GM12878 (cell line): Measurements from ENCODE around the gene TAS1R2.

Experiments
- CREB1 ChIP-seq: IDR thresholded peaks from 2 replicates; pipeline ENCODE4 v1.6.1; 2012; ENCODE audit warnings: low read depth, mild to moderate bottlenecking, inconsistent platforms
- ELK1 ChIP-seq: IDR thresholded peaks from 2 replicates; pipeline ENCODE4 v1.6.1; 2012; ENCODE audit warnings: low read depth, low read length, improper control_type of control experiment
- EP300 ChIP-seq, 2 experiments: fragments of 150-350 bp in 1 of 2; IDR thresholded peaks; 2 replicates each; pipeline ENCODE4 v1.6.1; 2011 to 2012; ENCODE audit warnings: low read depth in 2 of 2, low read length in 2 of 2, borderline replicate concordance in 1 of 2, improper control_type of control experiment in 1 of 2, inconsistent platforms in 1 of 2; ENCODE audit not compliant: control insufficient read depth in 1 of 2
- EZH2 ChIP-seq: IDR thresholded peaks from 2 replicates; pipeline ENCODE4 v1.6.1; 2012; ENCODE audit warnings: low read depth, mild to moderate bottlenecking, control low read depth, inconsistent platforms, low read length, borderline replicate concordance; ENCODE audit not compliant: control insufficient read depth
- MTA2 ChIP-seq: fragments of 450-650 bp; IDR thresholded peaks from 2 replicates; pipeline ENCODE4 v1.6.1; 2016; ENCODE audit warnings: low read depth, mild to moderate bottlenecking, moderate library complexity
- NFYB ChIP-seq: IDR thresholded peaks from 2 replicates; pipeline ENCODE4 v1.6.1; 2011; ENCODE audit warnings: low read depth, mild to moderate bottlenecking, low read length, improper control_type of control experiment, moderate library complexity; ENCODE audit not compliant: insufficient read depth
- POLR2AphosphoS5 ChIP-seq: IDR thresholded peaks from 2 replicates; pipeline ENCODE4 v1.6.1; 2011; ENCODE audit warnings: mild to moderate bottlenecking, low read length, inconsistent platforms
- SIX5 ChIP-seq: IDR thresholded peaks from 2 replicates; pipeline ENCODE4 v1.6.1; 2011; ENCODE audit warnings: mild to moderate bottlenecking, low read depth, low read length, moderate library complexity; ENCODE audit not compliant: severe bottlenecking
- SUZ12 ChIP-seq: fragments of 200-600 bp; sonication (generic); IDR thresholded peaks from one replicate; pipeline ENCODE4 v1.6.1; 2018; ENCODE audit warnings: antibody characterized with exemption, mild to moderate bottlenecking; ENCODE audit not compliant: unreplicated experiment
- YY1 ChIP-seq: IDR thresholded peaks from 2 replicates; pipeline ENCODE4 v1.6.1; 2011; ENCODE audit warnings: low read depth, mild to moderate bottlenecking, low read length
- ZBTB33 ChIP-seq: fragments of 450-650 bp; IDR thresholded peaks from 2 replicates; pipeline ENCODE4 v1.6.1; 2017; ENCODE audit warnings: mild to moderate bottlenecking
- TF ChIP-seq, protein P1 (sequence below): IDR thresholded peaks from 2 replicates; pipeline ENCODE4 v1.6.1; 2011; ENCODE audit warnings: mild to moderate bottlenecking, low read depth, low read length, moderate library complexity; ENCODE audit not compliant: insufficient replicate concordance
- TF ChIP-seq, protein P2 (sequence below), 3 experiments: IDR thresholded peaks in 2 of 3; conservative IDR thresholded peaks in 1 of 3; 2 replicates each; pipeline ENCODE4 v1.5.1; 2011; ENCODE audit warnings: low read depth in 3 of 3, low read length in 3 of 3, mild to moderate bottlenecking in 3 of 3, control low read depth in 2 of 3, moderate library complexity in 2 of 3, inconsistent platforms in 1 of 3, mixed read lengths in 1 of 3; ENCODE audit not compliant: control insufficient read depth in 2 of 3, insufficient read depth in 1 of 3; ENCODE audit errors: extremely low read depth in 1 of 3

DNA sequence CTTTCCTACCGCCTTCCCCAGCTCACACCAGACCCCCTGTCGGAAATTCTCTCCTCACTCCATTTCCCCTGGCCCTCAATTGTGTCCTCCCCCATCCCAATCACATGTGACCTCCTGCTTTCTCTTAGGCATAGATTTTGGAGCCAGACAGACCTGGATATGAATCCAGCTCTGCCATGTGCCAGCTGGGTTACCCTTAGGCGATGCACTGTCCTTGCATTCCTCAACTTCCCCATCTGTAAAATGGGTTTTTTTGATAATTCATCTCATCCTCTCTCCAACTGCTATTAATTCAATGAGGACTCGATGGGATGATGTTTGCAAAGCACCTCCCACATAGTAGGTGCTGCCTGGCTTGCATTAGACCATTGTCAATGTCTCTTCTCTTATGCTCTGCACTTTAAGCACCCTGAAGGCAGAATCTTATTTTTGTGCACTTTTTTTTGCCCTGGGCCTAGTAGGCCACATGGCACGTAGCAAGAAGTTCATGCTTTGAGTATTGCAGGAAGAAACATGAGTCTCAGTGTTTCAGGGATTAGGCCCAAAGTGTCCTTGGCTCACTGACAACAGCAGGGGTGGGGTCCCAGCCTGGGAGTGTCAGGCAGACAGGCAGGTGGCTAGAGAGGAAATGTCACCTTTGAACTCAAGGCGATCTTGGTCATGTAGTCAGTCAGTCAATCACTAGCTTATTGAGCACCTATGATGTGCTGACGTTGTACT is 47.6 kb downstream of the TAS1R2 start:
- no peak for TF ChIP-seq POLR2AphosphoS5
- TF ChIP-seq YY1 = no peak
- TF ChIP-seq NFYB = no peak
- TF ChIP-seq, protein P1, sequence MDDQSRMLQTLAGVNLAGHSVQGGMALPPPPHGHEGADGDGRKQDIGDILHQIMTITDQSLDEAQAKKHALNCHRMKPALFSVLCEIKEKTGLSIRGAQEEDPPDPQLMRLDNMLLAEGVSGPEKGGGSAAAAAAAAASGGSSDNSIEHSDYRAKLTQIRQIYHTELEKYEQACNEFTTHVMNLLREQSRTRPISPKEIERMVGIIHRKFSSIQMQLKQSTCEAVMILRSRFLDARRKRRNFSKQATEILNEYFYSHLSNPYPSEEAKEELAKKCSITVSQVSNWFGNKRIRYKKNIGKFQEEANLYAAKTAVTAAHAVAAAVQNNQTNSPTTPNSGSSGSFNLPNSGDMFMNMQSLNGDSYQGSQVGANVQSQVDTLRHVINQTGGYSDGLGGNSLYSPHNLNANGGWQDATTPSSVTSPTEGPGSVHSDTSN = no peak
- TF ChIP-seq, protein P2, sequence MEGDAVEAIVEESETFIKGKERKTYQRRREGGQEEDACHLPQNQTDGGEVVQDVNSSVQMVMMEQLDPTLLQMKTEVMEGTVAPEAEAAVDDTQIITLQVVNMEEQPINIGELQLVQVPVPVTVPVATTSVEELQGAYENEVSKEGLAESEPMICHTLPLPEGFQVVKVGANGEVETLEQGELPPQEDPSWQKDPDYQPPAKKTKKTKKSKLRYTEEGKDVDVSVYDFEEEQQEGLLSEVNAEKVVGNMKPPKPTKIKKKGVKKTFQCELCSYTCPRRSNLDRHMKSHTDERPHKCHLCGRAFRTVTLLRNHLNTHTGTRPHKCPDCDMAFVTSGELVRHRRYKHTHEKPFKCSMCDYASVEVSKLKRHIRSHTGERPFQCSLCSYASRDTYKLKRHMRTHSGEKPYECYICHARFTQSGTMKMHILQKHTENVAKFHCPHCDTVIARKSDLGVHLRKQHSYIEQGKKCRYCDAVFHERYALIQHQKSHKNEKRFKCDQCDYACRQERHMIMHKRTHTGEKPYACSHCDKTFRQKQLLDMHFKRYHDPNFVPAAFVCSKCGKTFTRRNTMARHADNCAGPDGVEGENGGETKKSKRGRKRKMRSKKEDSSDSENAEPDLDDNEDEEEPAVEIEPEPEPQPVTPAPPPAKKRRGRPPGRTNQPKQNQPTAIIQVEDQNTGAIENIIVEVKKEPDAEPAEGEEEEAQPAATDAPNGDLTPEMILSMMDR (IDR thresholded peaks at IDR 0.05 in 2 of 3, conservative IDR thresholded peaks at IDR 0.05 in 1 of 3; ENCODE audit: control insufficient read depth in 2 of 3, extremely low read depth in 1 of 3, insufficient read depth in 1 of 3, low read depth in 3 of 3, low read length in 3 of 3) = no peak
- TF ChIP-seq EP300 (IDR thresholded peaks at IDR 0.05; ENCODE audit: borderline replicate concordance in 1 of 2, control insufficient read depth in 1 of 2, low read depth in 2 of 2, low read length in 2 of 2) = no peak
- no peak for TF ChIP-seq ZBTB33
- no peak for TF ChIP-seq SIX5
- no peak for TF ChIP-seq MTA2
- TF ChIP-seq CREB1 = no peak
- TF ChIP-seq EZH2 = no peak
- TF ChIP-seq ELK1 = no peak
- TF ChIP-seq SUZ12 = no peak
